Stomach (tissue), 9 donors: ENCODE results near the gene ANKFN1. TPM values are rescaled to one million over a fixed set of nuclear protein-coding genes. Genes with fewer than 3 reads are reported as not detected.

Source experiments
- DNase-seq, 2 donors: peaks; one replicate each; pipeline versions ENCODE4 v3.0.0 to v3.0.0-alpha.2; 2013 to 2019
- H3K27ac ChIP-seq, 5 donors: fragments of 200-600 bp in 4 of 5; sonication (generic) in 4 of 5; one replicate each; pipeline ENCODE4 v1.5.1; 2013 to 2019; ENCODE audit warnings: mild to moderate bottlenecking in 1 of 5, moderate library complexity in 1 of 5
- H3K27me3 ChIP-seq, 3 donors: fragments of 200-600 bp; sonication (generic); one replicate each; pipeline ENCODE4 v1.5.1; 2017 to 2019; ENCODE audit warnings: mixed run types in 1 of 3
- H3K36me3 ChIP-seq, 4 donors: fragments of 200-600 bp; sonication (generic); 1 replicate in 3 of 4; 2 replicates in 1 of 4; pipeline ENCODE4 v1.5.1; 2016 to 2019
- H3K4me1 ChIP-seq, 4 donors: fragments of 200-600 bp; sonication (generic); one replicate each; pipeline ENCODE4 v1.5.1; 2016 to 2019
- H3K4me3 ChIP-seq, 4 donors: fragments of 200-600 bp; sonication (generic) in 3 of 4; one replicate each; pipeline ENCODE4 v1.5.1; 2016 to 2019; ENCODE audit warnings: mild to moderate bottlenecking in 1 of 4
- H3K9me3 ChIP-seq, 4 donors: fragments of 200-600 bp; sonication (generic); one replicate each; pipeline ENCODE4 v1.5.1; 2016 to 2019
- EP300 ChIP-seq: sonication (generic); formaldehyde crosslinking; IDR thresholded peaks from one replicate; pipeline ENCODE4 v1.6.1; 2017; ENCODE audit warnings: antibody characterized with exemption
- POLR2A ChIP-seq, 4 donors: fragments of 450-650 bp; IDR thresholded peaks; one replicate each; pipeline ENCODE4 v1.6.1; 2016; ENCODE audit warnings: antibody characterized with exemption in 4 of 4, control low read depth in 2 of 4, mild to moderate bottlenecking in 1 of 4, moderate library complexity in 1 of 4
- POLR2AphosphoS5 ChIP-seq, 3 donors: sonication (generic); formaldehyde crosslinking; IDR thresholded peaks; one replicate each; pipeline ENCODE4 v1.6.1; 2016; ENCODE audit warnings: antibody characterized with exemption in 3 of 3
- whole genome bisulfite sequencing, 5 donors: extraction: QIAGEN DNeasy Blood & Tissue Kit in 3 of 5; methylation state at CpG; one replicate each; pipeline versions ENCODE4 v1.1.5 to v1.1.7; 2013 to 2018; 5-methylcytosine and 5-hydroxymethylcytosine counted together
- intact Hi-C: fragments of 100-400 bp; cut with DNase I; formaldehyde crosslinking; loops from one replicate; pipeline ENCODE4 v1.15.1; 2023; ENCODE audit warnings: low total_unique reads
- polyA plus RNA-seq, 3 donors: library from polyadenylated mRNA; stranded (reverse); fragments of 200-250 nt; gene quantifications; one replicate each; pipeline ENCODE4 v1.2.3, GENCODE V29; 2013
- total RNA-seq, 5 donors: library from RNA; depleted of rRNA; stranded (reverse); fragments of >200 nt; gene quantifications; one replicate each; pipeline versions ENCODE4 v1.1.0 to v1.2.3, GENCODE V29; 2014 to 2016
- TF ChIP-seq, protein P1 (sequence below), 7 experiments: fragments of 450-650 bp in 4 of 7; fragments of 200-600 bp in 3 of 7; sonication (generic) in 3 of 7; IDR thresholded peaks; one replicate each; pipeline ENCODE4 v1.5.1; 2016 to 2019; ENCODE audit warnings: antibody characterized with exemption in 7 of 7, control low read depth in 2 of 7, mild to moderate bottlenecking in 1 of 7
- donor health status: healthy with polysubstance abuse.
- donor health status: Bipolar disorder and iron deficiency.
- donor health status: healthy.

Gene ANKFN1
- total and polyA plus RNA-seq, 8 donors = 0.10 to 2.9 (median 1.3) TPM; not detected in 4

DNA sequence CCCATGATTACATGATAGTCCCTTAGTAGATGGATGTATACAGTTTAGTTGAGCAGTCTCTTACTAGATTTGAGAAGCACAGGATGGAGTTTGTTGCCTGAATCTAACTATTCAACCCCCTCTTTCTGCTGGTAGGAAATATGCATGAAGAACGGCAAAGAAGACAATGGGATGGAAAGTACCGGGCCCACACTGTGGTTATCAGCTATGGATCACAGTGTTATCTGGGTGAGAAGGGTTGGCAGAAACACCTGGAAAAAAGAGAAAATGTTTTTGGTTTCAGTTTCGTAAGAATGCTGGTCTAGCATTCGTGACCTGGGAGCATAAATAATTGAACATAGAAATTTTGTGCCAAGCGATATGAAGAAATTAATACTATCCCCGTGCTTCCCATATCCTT, 53.1 kb downstream of the ANKFN1 start:
- Histone ChIP-seq H3K4me1 (no peaks in the 10 kb centered on the region), H3K4me3 (no peak overlapping the region), H3K27ac (no peak overlapping the region), H3K27me3 (no peaks in the 10 kb centered on the region), H3K36me3 (no peaks in the 10 kb centered on the region), H3K9me3 (peaks cover 0 to 7% (median 0%) of the 10 kb centered on the region in 4 donors)
- TF ChIP-seq EP300 = no peak
- TF ChIP-seq, protein P1, sequence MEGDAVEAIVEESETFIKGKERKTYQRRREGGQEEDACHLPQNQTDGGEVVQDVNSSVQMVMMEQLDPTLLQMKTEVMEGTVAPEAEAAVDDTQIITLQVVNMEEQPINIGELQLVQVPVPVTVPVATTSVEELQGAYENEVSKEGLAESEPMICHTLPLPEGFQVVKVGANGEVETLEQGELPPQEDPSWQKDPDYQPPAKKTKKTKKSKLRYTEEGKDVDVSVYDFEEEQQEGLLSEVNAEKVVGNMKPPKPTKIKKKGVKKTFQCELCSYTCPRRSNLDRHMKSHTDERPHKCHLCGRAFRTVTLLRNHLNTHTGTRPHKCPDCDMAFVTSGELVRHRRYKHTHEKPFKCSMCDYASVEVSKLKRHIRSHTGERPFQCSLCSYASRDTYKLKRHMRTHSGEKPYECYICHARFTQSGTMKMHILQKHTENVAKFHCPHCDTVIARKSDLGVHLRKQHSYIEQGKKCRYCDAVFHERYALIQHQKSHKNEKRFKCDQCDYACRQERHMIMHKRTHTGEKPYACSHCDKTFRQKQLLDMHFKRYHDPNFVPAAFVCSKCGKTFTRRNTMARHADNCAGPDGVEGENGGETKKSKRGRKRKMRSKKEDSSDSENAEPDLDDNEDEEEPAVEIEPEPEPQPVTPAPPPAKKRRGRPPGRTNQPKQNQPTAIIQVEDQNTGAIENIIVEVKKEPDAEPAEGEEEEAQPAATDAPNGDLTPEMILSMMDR (IDR thresholded peaks at IDR 0.05) = no peak
- WGBS, 5 donors = 54 to 68% (median 56%) methylated on average over 6 of the region's 6 CpGs
- intact Hi-C loops = no loop called here
- DNase-seq = no peak

DNA sequence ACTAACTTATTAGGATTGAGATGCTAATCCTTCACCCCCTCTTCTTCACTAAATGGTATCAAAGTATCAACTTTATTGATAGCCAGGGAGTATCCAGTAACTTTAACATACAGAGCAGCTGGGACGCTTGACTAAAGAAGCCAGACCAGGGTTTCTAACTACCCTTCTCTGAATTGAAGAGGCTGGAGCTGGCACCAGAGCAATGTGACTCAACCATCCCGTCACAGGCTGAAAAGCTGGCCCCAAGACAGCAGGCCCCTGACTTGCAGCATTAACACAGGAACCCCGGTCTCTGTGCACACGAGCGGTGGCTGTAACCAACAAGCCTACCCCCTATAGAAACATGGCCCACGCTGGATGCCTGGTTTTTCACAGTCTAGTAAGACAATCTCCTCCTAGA, 59.8 kb downstream of the ANKFN1 start:
- Histone ChIP-seq H3K27me3 (no peaks in the 10 kb centered on the region), H3K4me3 (no peak overlapping the region), H3K27ac (no peak overlapping the region), H3K9me3 (no peaks in the 10 kb centered on the region), H3K4me1 (no peaks in the 10 kb centered on the region), H3K36me3 (no peaks in the 10 kb centered on the region)
- intact Hi-C loops = no loop called here
- no peak for DNase-seq
- 72 to 86% (median 83%) methylated on average over 6 of the region's 6 CpGs for WGBS, 5 donors
- TF ChIP-seq POLR2A (IDR thresholded peaks at IDR 0.05) (no peak), EP300 (no peak), POLR2AphosphoS5 (IDR thresholded peaks at IDR 0.05) (no peak)
- TF ChIP-seq, protein P1 (IDR thresholded peaks at IDR 0.05) = no peak

DNA sequence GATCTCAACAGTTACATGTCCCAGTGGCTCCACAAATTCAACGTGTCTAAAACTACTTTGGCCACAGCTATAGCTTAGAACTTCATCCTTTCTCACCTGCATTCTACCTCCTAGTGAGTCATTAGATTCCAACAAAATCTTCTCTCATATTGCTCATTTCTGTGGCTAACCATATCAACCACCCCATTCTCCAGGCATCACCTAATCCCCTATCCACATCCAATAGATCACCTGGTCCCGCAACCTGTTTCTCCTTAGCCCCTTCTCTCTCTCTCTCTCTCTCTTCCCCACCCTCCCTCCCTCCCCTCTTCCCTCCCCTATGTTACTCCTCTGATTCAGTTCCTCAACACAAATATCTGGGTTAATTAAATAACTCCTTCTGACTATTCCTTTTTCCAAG, 64.6 kb downstream of the ANKFN1 start:
- H3K27me3 ChIP-seq = no peaks in the 10 kb centered on the region
- intact Hi-C loops = no loop called here
- no peak overlapping the region for H3K27ac ChIP-seq
- 58 to 90% (median 88%) methylated on average over 2 of the region's 2 CpGs for WGBS, 5 donors
- no peaks in the 10 kb centered on the region for H3K36me3 ChIP-seq
- no peaks in the 10 kb centered on the region for H3K4me1 ChIP-seq
- TF ChIP-seq POLR2A (IDR thresholded peaks at IDR 0.05) (no peak), EP300 (no peak), POLR2AphosphoS5 (IDR thresholded peaks at IDR 0.05) (no peak)
- TF ChIP-seq, protein P1 (IDR thresholded peaks at IDR 0.05) = no peak
- H3K9me3 ChIP-seq = no peaks in the 10 kb centered on the region
- DNase-seq = no peak
- H3K4me3 ChIP-seq = no peak overlapping the region

DNA sequence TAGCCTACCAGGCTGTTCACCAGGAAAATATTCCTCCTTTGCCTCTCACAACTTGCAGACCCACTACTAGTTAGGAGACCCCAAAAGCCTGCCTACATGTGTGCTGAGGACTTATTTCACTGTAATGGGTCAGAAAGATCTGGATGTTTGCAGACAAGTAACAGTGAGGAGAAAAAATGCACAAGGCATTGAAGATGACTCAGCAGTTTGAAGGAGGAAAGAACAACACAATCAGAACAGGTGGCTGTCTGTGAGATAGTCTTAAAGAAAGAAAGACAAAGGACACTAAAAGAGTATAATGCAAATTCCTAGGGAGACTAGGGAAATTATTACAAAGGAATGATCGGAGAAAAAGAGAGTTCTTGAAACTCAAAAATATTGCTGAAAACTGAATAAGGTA, 69.0 kb downstream of the ANKFN1 start:
- no peaks in the 10 kb centered on the region for H3K9me3 ChIP-seq
- TF ChIP-seq POLR2AphosphoS5 (IDR thresholded peaks at IDR 0.05) (no peak), EP300 (no peak), POLR2A (IDR thresholded peaks at IDR 0.05) (no peak)
- TF ChIP-seq, protein P1 (IDR thresholded peaks at IDR 0.05) = no peak
- H3K27ac ChIP-seq = no peak overlapping the region
- no peaks in the 10 kb centered on the region for H3K4me1 ChIP-seq
- intact Hi-C loops = no loop called here
- H3K4me3 ChIP-seq = no peak overlapping the region
- DNase-seq = no peak
- H3K36me3 ChIP-seq = no peaks in the 10 kb centered on the region
- 84 to 92% (median 90%) methylated on average over 1 of the region's 1 CpG for WGBS, 5 donors
- no peaks in the 10 kb centered on the region for H3K27me3 ChIP-seq
